Trophoblast cell (in vitro differentiated cells and primary cell): ENCODE measurements around the gene UVRAG.
A peak's percentile ranks its signal among the peaks of the same experiment; 100 is the strongest.

Experiments used
- DNase-seq, 2 donors: peaks; one replicate each; pipeline ENCODE4 v3.0.0-alpha.2; 2016
- H2AFZ ChIP-seq: 2 replicates; pipeline ENCODE4 v1.6.1; 2013; ENCODE audit warnings: low read length, moderate library complexity, mild to moderate bottlenecking; ENCODE audit not compliant: insufficient read depth, poor library complexity
- H2AK5ac ChIP-seq: 2 replicates; pipeline ENCODE4 v1.6.1; 2013; ENCODE audit warnings: mild to moderate bottlenecking, low read length
- H2BK120ac ChIP-seq: 2 replicates; pipeline ENCODE4 v1.6.1; 2013; ENCODE audit warnings: low read length, mild to moderate bottlenecking, moderate library complexity; ENCODE audit not compliant: insufficient read depth, poor library complexity
- H2BK12ac ChIP-seq: 2 replicates; pipeline ENCODE4 v1.6.1; 2013; ENCODE audit warnings: mild to moderate bottlenecking, low read length, moderate library complexity
- H2BK5ac ChIP-seq: 2 replicates; pipeline ENCODE4 v1.6.1; 2013; ENCODE audit warnings: low read length, low read depth, moderate library complexity, mild to moderate bottlenecking; ENCODE audit not compliant: poor library complexity
- H3K14ac ChIP-seq: 2 replicates; pipeline ENCODE4 v1.6.1; 2013; ENCODE audit warnings: mild to moderate bottlenecking, low read length
- H3K18ac ChIP-seq: 2 replicates; pipeline ENCODE4 v1.6.1; 2013; ENCODE audit warnings: mild to moderate bottlenecking, low read length
- H3K23ac ChIP-seq: 2 replicates; pipeline ENCODE4 v1.6.1; 2013; ENCODE audit warnings: low read length
- H3K27ac ChIP-seq: 2 replicates; pipeline ENCODE4 v1.5.1; 2013; ENCODE audit warnings: low read depth, mild to moderate bottlenecking, inconsistent platforms, low read length, moderate library complexity
- H3K27me3 ChIP-seq: 2 replicates; pipeline ENCODE4 v1.6.1; 2013; ENCODE audit warnings: inconsistent platforms, mild to moderate bottlenecking, low read length, moderate library complexity; ENCODE audit not compliant: insufficient read depth
- H3K36me3 ChIP-seq, 2 experiments: 1 replicate in 1 of 2; 2 replicates in 1 of 2; pipeline ENCODE4 v1.6.1; 2013; ENCODE audit warnings: low read length in 2 of 2, mild to moderate bottlenecking in 2 of 2, moderate library complexity in 1 of 2; ENCODE audit not compliant: insufficient read depth in 2 of 2, control insufficient read depth in 1 of 2
- H3K4ac ChIP-seq: 2 replicates; pipeline ENCODE4 v1.6.1; 2013; ENCODE audit warnings: low read depth, mild to moderate bottlenecking, low read length, moderate library complexity
- H3K4me1 ChIP-seq, 2 experiments: 1 replicate in 1 of 2; 2 replicates in 1 of 2; pipeline ENCODE4 v1.6.1; 2013; ENCODE audit warnings: low read length in 2 of 2, mild to moderate bottlenecking in 2 of 2, moderate library complexity in 1 of 2; ENCODE audit not compliant: insufficient read depth in 2 of 2, control insufficient read depth in 1 of 2
- H3K4me2 ChIP-seq: 2 replicates; pipeline ENCODE4 v1.6.1; 2013; ENCODE audit warnings: inconsistent platforms, mild to moderate bottlenecking, low read length, moderate library complexity
- H3K4me3 ChIP-seq: 2 replicates; pipeline ENCODE4 v1.5.1; 2013; ENCODE audit warnings: mild to moderate bottlenecking, low read depth, low read length, inconsistent platforms
- H3K79me1 ChIP-seq: one replicate; pipeline ENCODE4 v1.6.1; 2013; ENCODE audit warnings: low read length
- H3K79me2 ChIP-seq: 2 replicates; pipeline ENCODE4 v1.6.1; 2013; ENCODE audit warnings: low read length, mild to moderate bottlenecking; ENCODE audit not compliant: control insufficient read depth, insufficient read depth, poor library complexity
- H3K9ac ChIP-seq: 2 replicates; pipeline ENCODE4 v1.6.1; 2013; ENCODE audit warnings: mild to moderate bottlenecking, low read length
- H3K9me3 ChIP-seq: 2 replicates; pipeline ENCODE4 v1.6.1; 2013; ENCODE audit warnings: low read depth, mild to moderate bottlenecking, control low read depth, inconsistent platforms, low read length; ENCODE audit not compliant: insufficient read depth
- H4K12ac ChIP-seq: 2 replicates; pipeline ENCODE4 v1.6.1; 2013; ENCODE audit warnings: low read depth, mild to moderate bottlenecking, low read length, moderate library complexity
- H4K8ac ChIP-seq: 2 replicates; pipeline ENCODE4 v1.6.1; 2013; ENCODE audit warnings: low read depth, mild to moderate bottlenecking, low read length, moderate library complexity
- H4K91ac ChIP-seq: one replicate; pipeline ENCODE4 v1.6.1; 2013; ENCODE audit warnings: low read depth, mild to moderate bottlenecking, low read length, moderate library complexity
- WGBS: extraction: QIAGEN DNeasy Blood & Tissue Kit; methylation state at CpG from one replicate; pipeline ENCODE4 v1.1.7; 2013; ENCODE audit warnings: missing lambda C conversion rate; ENCODE audit not compliant: insufficient read length, insufficient coverage; ENCODE audit errors: extremely low coverage; 5-methylcytosine and 5-hydroxymethylcytosine counted together

UVRAG gene

GRCh38 chr11:76152741-76153570 lies 337.9 kb downstream of the UVRAG start:
- no peak overlapping the region for H3K4me3 ChIP-seq
- H3K27ac ChIP-seq: peak overlapping the region; percentile 85
- H3K4ac ChIP-seq: peak overlapping the region; percentile 46
- H4K91ac ChIP-seq: peak overlapping the region; percentile 87
- H2BK120ac ChIP-seq: peak overlapping the region; percentile 48
- peaks cover 29 to 37% of the 10 kb centered on the region in 2 experiments for H3K4me1 ChIP-seq
- peaks cover 2% of the 10 kb centered on the region for H3K9me3 ChIP-seq
- H2AK5ac ChIP-seq: peak overlapping the region; percentile 72
- peaks cover 4% of the 10 kb centered on the region for H3K79me2 ChIP-seq
- peak overlapping the region; percentile 90 for H2BK12ac ChIP-seq
- WGBS: no CpG with 5 or more reads among the region's 13 CpGs
- H4K8ac ChIP-seq: peak overlapping the region; percentile 55
- peak; percentile 70 to 93 for DNase-seq
- H2AFZ ChIP-seq: no peak overlapping the region
- H4K12ac ChIP-seq: no peak overlapping the region
- H3K14ac ChIP-seq: peak overlapping the region; percentile 59
- no peaks in the 10 kb centered on the region for H3K27me3 ChIP-seq
- peak overlapping the region; percentile 92 for H3K18ac ChIP-seq
- no peak overlapping the region for H3K23ac ChIP-seq
- H3K36me3 ChIP-seq: no peaks in the 10 kb centered on the region
- H3K9ac ChIP-seq: no peak overlapping the region
- peak overlapping the region; percentile 88 for H2BK5ac ChIP-seq
- peak overlapping the region; percentile 78 for H3K4me2 ChIP-seq
- peaks cover 14% of the 10 kb centered on the region for H3K79me1 ChIP-seq

- H2BK120ac ChIP-seq: no peak overlapping the region
- H3K9me3 ChIP-seq: peaks cover 2% of the 10 kb centered on the region
- H3K4me3 ChIP-seq: no peak overlapping the region
- H3K4ac ChIP-seq: no peak overlapping the region
- peak overlapping the region; percentile 13 for H3K4me2 ChIP-seq
- no peak overlapping the region for H2BK12ac ChIP-seq
- peak overlapping the region; percentile 85 for H3K27ac ChIP-seq
- H4K12ac ChIP-seq: no peak overlapping the region
- H3K27me3 ChIP-seq: no peaks in the 10 kb centered on the region
- H2BK5ac ChIP-seq: no peak overlapping the region
- H3K14ac ChIP-seq: peak overlapping the region; percentile 41
- peaks cover 27 to 35% of the 10 kb centered on the region in 2 experiments for H3K4me1 ChIP-seq
- no CpG with 5 or more reads among the region's 6 CpGs for WGBS
- peaks cover 4% of the 10 kb centered on the region for H3K79me2 ChIP-seq
- no peak overlapping the region for H3K18ac ChIP-seq
- H4K91ac ChIP-seq: peak overlapping the region; percentile 57
- no peak overlapping the region for H2AK5ac ChIP-seq
- peaks cover 14% of the 10 kb centered on the region for H3K79me1 ChIP-seq
- peak; percentile 96 to 98 for DNase-seq
- H3K9ac ChIP-seq: no peak overlapping the region
- no peaks in the 10 kb centered on the region for H3K36me3 ChIP-seq
- H2AFZ ChIP-seq: no peak overlapping the region
- no peak overlapping the region for H4K8ac ChIP-seq
- no peak overlapping the region for H3K23ac ChIP-seq
Measured at GRCh38 chr11:76153571-76153923, 338.5 kb downstream of the UVRAG start.

- Histone ChIP-seq H3K9me3 (no peaks in the 10 kb centered on the region), H2BK12ac (no peak overlapping the region), H3K27ac (peak overlapping the region; percentile 57), H3K18ac (peak overlapping the region; percentile 22), H4K12ac (no peak overlapping the region), H3K23ac (no peak overlapping the region), H3K79me1 (peaks cover 14% of the 10 kb centered on the region), H3K4me1 (peaks cover 27 to 35% of the 10 kb centered on the region in 2 experiments), H2BK120ac (peak overlapping the region; percentile 37), H2AFZ (no peak overlapping the region), H2BK5ac (peak overlapping the region; percentile 20), H3K4ac (no peak overlapping the region), H3K79me2 (peaks cover 4% of the 10 kb centered on the region), H3K36me3 (no peaks in the 10 kb centered on the region), H4K91ac (no peak overlapping the region), H3K27me3 (no peaks in the 10 kb centered on the region), H3K9ac (no peak overlapping the region), H3K14ac (peak overlapping the region; percentile 22), H3K4me3 (no peak overlapping the region), H3K4me2 (peak overlapping the region; percentile 12), H4K8ac (peak overlapping the region; percentile 28), H2AK5ac (no peak overlapping the region)
- peak; percentile 69 to 73 for DNase-seq
- WGBS: no CpG with 5 or more reads among the region's 11 CpGs
Measured at GRCh38 chr11:76155500-76156227, 340.7 kb downstream of the UVRAG start.

- Histone ChIP-seq H3K4me3 (peak overlapping the region; percentile 45), H3K9me3 (no peaks in the 10 kb centered on the region), H2BK5ac (no peak overlapping the region), H3K27me3 (no peaks in the 10 kb centered on the region), H4K8ac (no peak overlapping the region), H3K79me2 (peaks cover 4% of the 10 kb centered on the region), H3K9ac (no peak overlapping the region), H3K79me1 (peaks cover 14% of the 10 kb centered on the region), H4K12ac (no peak overlapping the region), H3K18ac (no peak overlapping the region), H2AK5ac (peak overlapping the region; percentile 71), H3K27ac (no peak overlapping the region), H2BK120ac (no peak overlapping the region), H3K23ac (no peak overlapping the region), H2BK12ac (peak overlapping the region; percentile 20), H3K14ac (peak overlapping the region; percentile 16), H4K91ac (peak overlapping the region; percentile 54), H3K4ac (no peak overlapping the region), H3K4me2 (no peak overlapping the region), H3K36me3 (no peaks in the 10 kb centered on the region), H2AFZ (no peak overlapping the region), H3K4me1 (peaks cover 24 to 30% of the 10 kb centered on the region in 2 experiments)
- DNase-seq: no peak
- WGBS: no CpG with 5 or more reads among the region's 12 CpGs
Measured at GRCh38 chr11:76156971-76157427, 342.0 kb downstream of the UVRAG start.
